GM13976 (cell line): ENCODE data around the gene HDAC6.

Experiments used
- DNase-seq: peaks from one replicate; pipeline ENCODE4 v3.0.0; 2012; ENCODE audit warnings: low spot score
- CTCF ChIP-seq: IDR thresholded peaks from 2 replicates; pipeline ENCODE4 v1.5.1; 2012; ENCODE audit warnings: borderline replicate concordance, mild to moderate bottlenecking; ENCODE audit not compliant: insufficient read depth; ENCODE audit errors: extremely low read depth, missing control alignments, control extremely low read depth
- in situ Hi-C: fragments of 300-500 bp; cut with MboI; formaldehyde crosslinking; loops from one replicate; pipeline ENCODE4 v1.12.0; 2022; ENCODE audit warnings: low sequenced_read_pairs, mixed read lengths, inconsistent platforms; ENCODE audit not compliant: unreplicated experiment

Gene HDAC6

GRCh38 chrX:48770296-48770695 lies 31.6 kb upstream of the HDAC6 start:
- no peak for TF ChIP-seq CTCF
- in situ Hi-C loops = no loop called here
- no peak for DNase-seq

- DNase-seq = no peak
- in situ Hi-C loops = no loop called here
- TF ChIP-seq CTCF = no peak
Observed at GRCh38 chrX:48772602-48773001, 29.3 kb upstream of the HDAC6 start.

- in situ Hi-C loops = no loop called here
- no peak for DNase-seq
- no peak for TF ChIP-seq CTCF
Observed at GRCh38 chrX:48776818-48777439, 24.9 kb upstream of the HDAC6 start.

- in situ Hi-C loops = no loop called here
- no peak for TF ChIP-seq CTCF
- no peak for DNase-seq
Observed at GRCh38 chrX:48779399-48779798, 22.5 kb upstream of the HDAC6 start.

- in situ Hi-C loops = no loop called here
- DNase-seq = no peak
- TF ChIP-seq CTCF = no peak
Observed at GRCh38 chrX:48781705-48782104, 20.2 kb upstream of the HDAC6 start.

GRCh38 chrX:48782216-48782615 lies 19.7 kb upstream of the HDAC6 start:
- no peak for DNase-seq
- in situ Hi-C loops = no loop called here
- TF ChIP-seq CTCF = no peak
